IPS-NIHi7 (cell line): Measurements from ENCODE around the gene RPL36A.

Source experiments
- DNase-seq: peaks from one replicate; pipeline ENCODE4 v3.0.0; 2012; ENCODE audit warnings: mixed read lengths; ENCODE audit errors: extremely low spot score

The RPL36A gene

GRCh38 chrX:101442085-101442484 is 51.3 kb downstream of the RPL36A start:
- no peak for DNase-seq
